Measurements from ENCODE around the gene SYCP2L. TPM values are rescaled to one million over a fixed set of nuclear protein-coding genes. Genes with fewer than 3 reads are reported as not detected.

SYCP2L gene
- total and polyA plus RNA-seq, 9 of the 15 experiments (the other 6 are each of a cell fraction or from before 2014, with no cell fraction given) = 12.4 to 46.9 (median 22.0) TPM

- TF ChIP-seq MGA (IDR thresholded peaks at IDR 0.05) (peak; percentile 61), NR3C1 (CRISPR knock-in tag; IDR thresholded peaks at IDR 0.05) (no peak), TFAM (CRISPR knock-in tag; conservative IDR thresholded peaks at IDR 0.05) (no peak), JUN (IDR thresholded peaks at IDR 0.05; ENCODE audit: borderline replicate concordance, low read depth, low read length) (0 out of 2 replicates have a peak, but pooled peaks have one; percentile 3), JUN (CRISPR knock-in tag; IDR thresholded peaks at IDR 0.05; ENCODE audit: borderline replicate concordance) (peak; percentile 51; the same call in 1 of the 2 replicates), ETV1 (tag; conservative IDR thresholded peaks at IDR 0.05; ENCODE audit: low read depth) (0 out of 2 replicates have a peak, but pooled peaks have one; percentile 3), NFIC (IDR thresholded peaks at IDR 0.05) (peak; percentile 20), ZSCAN29 (IDR thresholded peaks at IDR 0.05) (no peak), ZNF830 (CRISPR knock-in tag; IDR thresholded peaks at IDR 0.05) (0 out of 2 replicates have a peak, but pooled peaks have one; percentile 44), POLR2H (tag; IDR thresholded peaks at IDR 0.05; ENCODE audit: low read depth) (peak; percentile 76; the same call in 1 of the 2 replicates), RBBP5 (IDR thresholded peaks at IDR 0.05; ENCODE audit: borderline replicate concordance, insufficient read depth, low read length, poor library complexity, severe bottlenecking) (no peak), ZNF785 (CRISPR knock-in tag; IDR thresholded peaks at IDR 0.05) (no peak), NKRF (IDR thresholded peaks at IDR 0.05; ENCODE audit: borderline replicate concordance) (peak; percentile 98), LCOR (CRISPR knock-in tag; IDR thresholded peaks at IDR 0.05) (peak; percentile 84; the same call in 1 of the 2 replicates)
These were observed 48.7 kb upstream of the SYCP2L start, which contains the start of gene MAK (continued) for GRCh38 chr6:10837995-10838793.
